ENCODE measurements around the gene TYW1B. TPM values are rescaled to one million over a fixed set of nuclear protein-coding genes. Genes with fewer than 3 reads are reported as not detected.
A peak's percentile ranks its signal among the peaks of the same experiment; 100 is the strongest.

The TYW1B gene
- total RNA-seq, 1 experiment from 2014 or later: 5.5 TPM

DNA sequence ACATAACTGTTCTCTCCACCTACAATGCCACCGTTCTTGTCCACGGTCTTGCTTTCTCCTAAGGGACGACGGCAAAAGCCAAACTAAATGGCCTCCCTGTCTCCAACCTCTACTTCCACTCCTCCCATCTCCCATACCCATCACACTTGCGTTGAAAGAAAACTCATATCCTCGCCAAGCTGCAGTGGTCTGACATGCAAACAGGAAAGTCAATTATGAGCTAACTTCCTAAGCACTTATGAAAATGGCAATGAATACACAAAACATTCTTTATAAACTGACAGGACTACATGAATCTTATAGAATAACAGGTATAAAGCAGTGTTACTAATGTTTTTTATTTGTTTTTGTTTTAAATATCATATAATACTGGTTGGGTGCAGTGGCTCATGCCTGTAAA lies 46.4 kb downstream of the TYW1B start:
- no peak overlapping the region for H3K18ac ChIP-seq (ENCODE audit: insufficient read length, low read depth, low read length)
- H2AFZ ChIP-seq (ENCODE audit: low read length): no peak overlapping the region
- no peak overlapping the region for H3K56ac ChIP-seq (ENCODE audit: insufficient read length, low read depth, low read length)
- H3K4me2 ChIP-seq (ENCODE audit: insufficient read depth, insufficient read length, low read length): no peak overlapping the region
- H3K9ac ChIP-seq (ENCODE audit: extremely low read depth, insufficient read length, low read length): no peak overlapping the region
- no peak overlapping the region for H3K14ac ChIP-seq (ENCODE audit: insufficient read depth, low read length)
- H2BK5ac ChIP-seq (ENCODE audit: insufficient read length, low read length): no peak overlapping the region
- H3K79me1 ChIP-seq (ENCODE audit: insufficient read depth, low read depth, low read length, poor library complexity, severe bottlenecking): no peaks in the 10 kb centered on the region
- H4K8ac ChIP-seq (replicated peaks; ENCODE audit: insufficient read length, low read depth, low read length): no peak overlapping the region
- no peak overlapping the region for H3K4ac ChIP-seq (ENCODE audit: low read depth, low read length)
- no peaks in the 10 kb centered on the region for H3K23me2 ChIP-seq (ENCODE audit: insufficient read length, low read depth, low read length, poor library complexity, severe bottlenecking)
- H4K20me1 ChIP-seq (ENCODE audit: control insufficient read depth, insufficient read depth, insufficient read length): no peaks in the 10 kb centered on the region
- no peak overlapping the region for H3K27ac ChIP-seq (ENCODE audit: insufficient read length, low read depth, low read length)
- Mint-ChIP-seq H3K4me3 (no peak overlapping the region), H3K36me3 (ENCODE audit: insufficient read depth in 1 of 3, low read depth in 3 of 3) (peaks cover 0 to 21% (median 3%) of the 10 kb centered on the region in 3 experiments; a peak in 4 of 7 replicates), H3K9me3 (no peaks in the 10 kb centered on the region), H3K4me1 (peaks cover 0 to 11% of the 10 kb centered on the region in 2 experiments; a peak in 3 of 4 replicates), H3K27ac (peak overlapping the region in 2 of 3 experiments; percentile 18 to 79; a peak in 6 of 7 replicates), H3K27me3 (ENCODE audit: low read depth) (no peaks in the 10 kb centered on the region)
- no peak overlapping the region for H4K91ac ChIP-seq (ENCODE audit: insufficient read length, low read depth, low read length)
- TF ChIP-seq, protein P1, sequence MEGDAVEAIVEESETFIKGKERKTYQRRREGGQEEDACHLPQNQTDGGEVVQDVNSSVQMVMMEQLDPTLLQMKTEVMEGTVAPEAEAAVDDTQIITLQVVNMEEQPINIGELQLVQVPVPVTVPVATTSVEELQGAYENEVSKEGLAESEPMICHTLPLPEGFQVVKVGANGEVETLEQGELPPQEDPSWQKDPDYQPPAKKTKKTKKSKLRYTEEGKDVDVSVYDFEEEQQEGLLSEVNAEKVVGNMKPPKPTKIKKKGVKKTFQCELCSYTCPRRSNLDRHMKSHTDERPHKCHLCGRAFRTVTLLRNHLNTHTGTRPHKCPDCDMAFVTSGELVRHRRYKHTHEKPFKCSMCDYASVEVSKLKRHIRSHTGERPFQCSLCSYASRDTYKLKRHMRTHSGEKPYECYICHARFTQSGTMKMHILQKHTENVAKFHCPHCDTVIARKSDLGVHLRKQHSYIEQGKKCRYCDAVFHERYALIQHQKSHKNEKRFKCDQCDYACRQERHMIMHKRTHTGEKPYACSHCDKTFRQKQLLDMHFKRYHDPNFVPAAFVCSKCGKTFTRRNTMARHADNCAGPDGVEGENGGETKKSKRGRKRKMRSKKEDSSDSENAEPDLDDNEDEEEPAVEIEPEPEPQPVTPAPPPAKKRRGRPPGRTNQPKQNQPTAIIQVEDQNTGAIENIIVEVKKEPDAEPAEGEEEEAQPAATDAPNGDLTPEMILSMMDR (conservative IDR thresholded peaks at IDR 0.05): no peak
- H3K23ac ChIP-seq (ENCODE audit: insufficient read length, low read depth, low read length): no peak overlapping the region
- no CpG with 5 or more reads among the region's 6 CpGs for WGBS (ENCODE audit: extremely low coverage, insufficient read length, low lambda C conversion rate)
- no peak overlapping the region for H2AK5ac ChIP-seq (ENCODE audit: insufficient read length, low read length)
- no peak overlapping the region for H2BK15ac ChIP-seq (ENCODE audit: low read depth, low read length)
- no peak overlapping the region for H2BK12ac ChIP-seq (ENCODE audit: insufficient read length, low read depth, low read length)
- no peaks in the 10 kb centered on the region; the same call in 1 of the 2 replicates for H3K4me1 ChIP-seq (ENCODE audit: insufficient read depth, low read length)
- no peak overlapping the region for H3T11ph ChIP-seq (ENCODE audit: low read length)
- H3K9me3 ChIP-seq (ENCODE audit: control insufficient read depth, low read depth, low read length): no peaks in the 10 kb centered on the region
- DNase-seq: no peak
- H2BK120ac ChIP-seq (ENCODE audit: low read depth, low read length, poor library complexity, severe bottlenecking): no peak overlapping the region
- H2BK20ac ChIP-seq (ENCODE audit: low read depth, low read length, poor library complexity, severe bottlenecking): no peak overlapping the region
- H4K5ac ChIP-seq (ENCODE audit: insufficient read length, low read depth, low read length): no peak overlapping the region
- H3K27me3 ChIP-seq (ENCODE audit: insufficient read depth, low read length): no peaks in the 10 kb centered on the region
- no peaks in the 10 kb centered on the region for H3K79me2 ChIP-seq (ENCODE audit: insufficient read depth, low read length)

Measured in H9 (cell line).